CD4-positive, alpha-beta T cell (primary cell): ENCODE data around the gene MAMDC4. TPM values are rescaled to one million over a fixed set of nuclear protein-coding genes. Genes with fewer than 3 reads are reported as not detected.

Source experiments
- ATAC-seq: fragments of 200-7000 bp; cut with Tn5 transposase; one replicate; pipeline ENCODE4 v1.10.0; 2022; ENCODE audit warnings: mild to moderate bottlenecking; ENCODE audit not compliant: poor library complexity
- CTCF ChIA-PET: fragments of 350-600 bp; sonication (Branson Sonifier 250); formaldehyde crosslinking; loops from one replicate; lab custom pipeline; 2021; ENCODE audit warnings: antibody characterized with exemption, inconsistent platforms; lab: Charles Lee
- POLR2A ChIA-PET: fragments of 350-600 bp; sonication (Branson Sonifier 250); formaldehyde crosslinking; loops from one replicate; lab custom pipeline; 2021; ENCODE audit warnings: antibody characterized with exemption, inconsistent platforms; lab: Charles Lee
- DNase-seq, 14 experiments: peaks; one replicate each; pipeline ENCODE4 v3.0.0-alpha.2; 2013 to 2020; ENCODE audit warnings: mixed read lengths in 2 of 14
- H3K27ac ChIP-seq, 2 donors: one replicate each; pipeline versions ENCODE4 v1.5.1 to v1.7.0; 2013; ENCODE audit warnings: low read length in 2 of 2, low read depth in 1 of 2, mild to moderate bottlenecking in 1 of 2
- H3K27me3 ChIP-seq, 2 experiments: 1 replicate in 1 of 2; 2 replicates in 1 of 2; pipeline versions ENCODE4 v1.6.1 to v1.7.0; 2013; ENCODE audit warnings: low read length in 2 of 2, control low read depth in 1 of 2, mild to moderate bottlenecking in 1 of 2, moderate library complexity in 1 of 2; ENCODE audit not compliant: insufficient read depth in 2 of 2, control insufficient read depth in 1 of 2
- H3K36me3 ChIP-seq: one replicate; pipeline ENCODE4 v1.6.1; 2013; ENCODE audit warnings: low read length, control low read depth; ENCODE audit not compliant: insufficient read depth
- H3K4me1 ChIP-seq: one replicate; pipeline ENCODE4 v1.6.1; 2013; ENCODE audit warnings: low read length, control low read depth; ENCODE audit not compliant: insufficient read depth
- H3K4me3 ChIP-seq: one replicate; pipeline ENCODE4 v1.5.1; 2013; ENCODE audit warnings: mild to moderate bottlenecking, low read length, moderate library complexity
- H3K9me3 ChIP-seq, 2 experiments: 1 replicate in 1 of 2; 2 replicates in 1 of 2; pipeline versions ENCODE4 v1.6.1 to v1.7.0; 2013; ENCODE audit warnings: low read length in 2 of 2, mild to moderate bottlenecking in 2 of 2, control low read depth in 1 of 2, moderate library complexity in 1 of 2; ENCODE audit not compliant: control insufficient read depth in 1 of 2, insufficient read depth in 1 of 2
- H3K27ac Mint-ChIP-seq: one replicate; pipeline ENCODE4 v1.8.0; 2020; ENCODE audit warnings: mixed read lengths
- H3K27me3 Mint-ChIP-seq: one replicate; pipeline ENCODE4 v1.8.0; 2021; ENCODE audit warnings: mixed read lengths
- H3K36me3 Mint-ChIP-seq: one replicate; pipeline ENCODE4 v1.8.0; 2021; ENCODE audit warnings: low read depth, mixed read lengths
- H3K4me1 Mint-ChIP-seq: one replicate; pipeline ENCODE4 v1.8.0; 2021; ENCODE audit warnings: low read depth, mixed read lengths
- H3K4me3 Mint-ChIP-seq: one replicate; pipeline ENCODE4 v1.8.0; 2020; ENCODE audit warnings: mild to moderate bottlenecking, mixed read lengths
- H3K9me3 Mint-ChIP-seq: one replicate; pipeline ENCODE4 v1.8.0; 2020; ENCODE audit warnings: mixed read lengths
- intact Hi-C, 2 experiments: fragments of 100-400 bp; cut with DNase I in 1 of 2; cut with micrococcal nuclease in 1 of 2; formaldehyde crosslinking; loops; one replicate each; pipeline versions ENCODE4 v1.15.1 to v1.9.0; 2023 to 2025; cut with DNase I, micrococcal nuclease
- total RNA-seq, 174 experiments: library from RNA in 2 of 174; stranded (reverse) in 2 of 174; gene quantifications; one replicate each; pipeline ENCODE4 v1.2.3 and lab custom pipeline; 2021 to 2026
- TF ChIP-seq, protein P1 (sequence below): fragments of 200-600 bp; IDR thresholded peaks from one replicate; pipeline ENCODE4 v1.8.0; 2022; ENCODE audit warnings: antibody characterized with exemption, mild to moderate bottlenecking

Gene MAMDC4
- total RNA-seq, 2 experiments from 2014 or later = 2.2 to 3.4 TPM

GRCh38 chr9:136854113-136854841, 2.1 kb downstream of the MAMDC4 start:
- Histone ChIP-seq H3K27ac (no peak overlapping the region), H3K9me3 (no peaks in the 10 kb centered on the region), H3K36me3 (peaks cover 10% of the 10 kb centered on the region), H3K4me3 (no peak overlapping the region), H3K4me1 (peaks cover 13% of the 10 kb centered on the region), H3K27me3 (no peaks in the 10 kb centered on the region)
- intact Hi-C loops = no loop called here
- no peak for ATAC-seq
- no peak overlapping the region for H3K4me3 Mint-ChIP-seq
- TF ChIP-seq, protein P1, sequence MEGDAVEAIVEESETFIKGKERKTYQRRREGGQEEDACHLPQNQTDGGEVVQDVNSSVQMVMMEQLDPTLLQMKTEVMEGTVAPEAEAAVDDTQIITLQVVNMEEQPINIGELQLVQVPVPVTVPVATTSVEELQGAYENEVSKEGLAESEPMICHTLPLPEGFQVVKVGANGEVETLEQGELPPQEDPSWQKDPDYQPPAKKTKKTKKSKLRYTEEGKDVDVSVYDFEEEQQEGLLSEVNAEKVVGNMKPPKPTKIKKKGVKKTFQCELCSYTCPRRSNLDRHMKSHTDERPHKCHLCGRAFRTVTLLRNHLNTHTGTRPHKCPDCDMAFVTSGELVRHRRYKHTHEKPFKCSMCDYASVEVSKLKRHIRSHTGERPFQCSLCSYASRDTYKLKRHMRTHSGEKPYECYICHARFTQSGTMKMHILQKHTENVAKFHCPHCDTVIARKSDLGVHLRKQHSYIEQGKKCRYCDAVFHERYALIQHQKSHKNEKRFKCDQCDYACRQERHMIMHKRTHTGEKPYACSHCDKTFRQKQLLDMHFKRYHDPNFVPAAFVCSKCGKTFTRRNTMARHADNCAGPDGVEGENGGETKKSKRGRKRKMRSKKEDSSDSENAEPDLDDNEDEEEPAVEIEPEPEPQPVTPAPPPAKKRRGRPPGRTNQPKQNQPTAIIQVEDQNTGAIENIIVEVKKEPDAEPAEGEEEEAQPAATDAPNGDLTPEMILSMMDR = no peak
- H3K9me3 Mint-ChIP-seq = no peaks in the 10 kb centered on the region
- peaks cover under 1% of the 10 kb centered on the region for H3K4me1 Mint-ChIP-seq
- DNase-seq = peak in 2 of 14 experiments; percentile 0 to 27
- POLR2A ChIA-PET = no interaction called here
- H3K36me3 Mint-ChIP-seq = peaks cover under 1% of the 10 kb centered on the region
- CTCF ChIA-PET = no interaction called here
- H3K27me3 Mint-ChIP-seq = peaks cover under 1% of the 10 kb centered on the region
- H3K27ac Mint-ChIP-seq = no peak overlapping the region

DNA sequence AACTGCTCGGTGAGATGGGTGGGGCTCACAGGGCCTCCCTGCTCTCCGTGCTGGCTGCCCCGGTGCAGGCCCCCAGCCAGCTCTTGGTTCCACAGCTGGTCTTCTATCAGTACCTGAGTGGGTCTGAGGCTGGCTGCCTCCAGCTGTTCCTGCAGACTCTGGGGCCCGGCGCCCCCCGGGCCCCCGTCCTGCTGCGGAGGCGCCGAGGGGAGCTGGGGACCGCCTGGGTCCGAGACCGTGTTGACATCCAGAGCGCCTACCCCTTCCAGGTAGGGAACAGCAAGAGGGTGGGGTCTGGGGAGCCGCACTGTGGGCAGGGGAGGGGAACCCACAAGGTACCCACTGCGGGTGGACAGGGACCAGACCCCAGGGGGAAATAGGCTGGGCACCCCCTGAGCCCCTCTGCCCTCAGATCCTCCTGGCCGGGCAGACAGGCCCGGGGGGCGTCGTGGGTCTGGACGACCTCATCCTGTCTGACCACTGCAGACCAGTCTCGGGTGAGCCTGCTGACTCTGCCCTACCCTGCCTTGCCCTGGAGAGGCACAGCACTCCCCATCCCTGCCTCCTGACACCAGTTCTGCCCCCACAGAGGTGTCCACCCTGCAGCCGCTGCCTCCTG, 2.8 kb downstream of the MAMDC4 start:
- Mint-ChIP-seq H3K36me3 (no peaks in the 10 kb centered on the region), H3K27ac (no peak overlapping the region), H3K9me3 (no peaks in the 10 kb centered on the region), H3K4me1 (no peaks in the 10 kb centered on the region), H3K4me3 (no peak overlapping the region), H3K27me3 (no peaks in the 10 kb centered on the region)
- Histone ChIP-seq H3K27ac (no peak overlapping the region), H3K36me3 (peaks cover 10% of the 10 kb centered on the region), H3K4me3 (no peak overlapping the region), H3K27me3 (no peaks in the 10 kb centered on the region), H3K4me1 (peaks cover 8% of the 10 kb centered on the region), H3K9me3 (no peaks in the 10 kb centered on the region)
- TF ChIP-seq, protein P1 = no peak
- intact Hi-C loops = no loop called here
- POLR2A ChIA-PET = no interaction called here
- ATAC-seq (no peak), DNase-seq (peak in 2 of 14 experiments; percentile 0 to 22)
- CTCF ChIA-PET = no interaction called here

GRCh38 chr9:136855461-136856078, 3.4 kb downstream of the MAMDC4 start:
- CTCF ChIA-PET = no interaction called here
- no peak overlapping the region for H3K27ac Mint-ChIP-seq
- Histone ChIP-seq H3K27ac (no peak overlapping the region), H3K27me3 (no peaks in the 10 kb centered on the region), H3K36me3 (peaks cover 8% of the 10 kb centered on the region), H3K9me3 (no peaks in the 10 kb centered on the region), H3K4me3 (no peak overlapping the region), H3K4me1 (peaks cover 3% of the 10 kb centered on the region)
- no peaks in the 10 kb centered on the region for H3K4me1 Mint-ChIP-seq
- ATAC-seq = no peak
- POLR2A ChIA-PET = no interaction called here
- H3K4me3 Mint-ChIP-seq = no peak overlapping the region
- no peaks in the 10 kb centered on the region for H3K36me3 Mint-ChIP-seq
- intact Hi-C loops = no loop called here
- H3K27me3 Mint-ChIP-seq = no peaks in the 10 kb centered on the region
- no peaks in the 10 kb centered on the region for H3K9me3 Mint-ChIP-seq
- DNase-seq = peak in 2 of 14 experiments; percentile 1 to 22
- TF ChIP-seq, protein P1 = no peak
